ENCODE results near the gene TSTD1. TPM values are rescaled to one million over a fixed set of nuclear protein-coding genes. Genes with fewer than 3 reads are reported as not detected.

Gene TSTD1
- total and polyA plus RNA-seq, 10 of the 15 experiments (the other 5 are each of a cell fraction or from before 2014, with no cell fraction given), result 33.3 to 145 (median 89.4) TPM

- TF ChIP-seq BCLAF1 (IDR thresholded peaks at IDR 0.05), result no peak
- no peak for TF ChIP-seq STAT3 (IDR thresholded peaks at IDR 0.05; ENCODE audit: low read depth, low read length)
- TF ChIP-seq E4F1 (IDR thresholded peaks at IDR 0.05; ENCODE audit: borderline replicate concordance, partially characterized antibody), result peak; percentile 40
- peak; percentile 35 for TF ChIP-seq SKIL (IDR thresholded peaks at IDR 0.05; ENCODE audit: low read depth, poor library complexity, severe bottlenecking)
- TF ChIP-seq TAF1 (IDR thresholded peaks at IDR 0.05; ENCODE audit: borderline replicate concordance, low read depth, low read length), result 0 out of 2 replicates have a peak, but pooled peaks have one; percentile 2
- TF ChIP-seq TCF3 (IDR thresholded peaks at IDR 0.05; ENCODE audit: borderline replicate concordance, insufficient read depth, low read depth, low read length), result 0 out of 2 replicates have a peak, but pooled peaks have one; percentile 76
- TF ChIP-seq IKZF2 (IDR thresholded peaks at IDR 0.05), result peak; percentile 62 to 83; a peak in 3 of 4 replicates
- TF ChIP-seq CHD1 (IDR thresholded peaks at IDR 0.05; ENCODE audit: low read depth, low read length), result no peak
- peak; percentile 43; the same call in 1 of the 2 replicates for TF ChIP-seq HDGF (IDR thresholded peaks at IDR 0.05)
- TF ChIP-seq KDM1A (IDR thresholded peaks at IDR 0.05; ENCODE audit: borderline replicate concordance), result no peak
- TF ChIP-seq IRF5 (IDR thresholded peaks at IDR 0.05; ENCODE audit: borderline replicate concordance), result no peak
- TF ChIP-seq USF2 (IDR thresholded peaks at IDR 0.05; ENCODE audit: borderline replicate concordance, low read depth, low read length), result no peak
- peak; percentile 61; the same call in 1 of the 2 replicates for TF ChIP-seq POLR2AphosphoS2 (IDR thresholded peaks at IDR 0.05; ENCODE audit: low read depth, low read length)
- no peak for TF ChIP-seq EZH2 (IDR thresholded peaks at IDR 0.05; ENCODE audit: borderline replicate concordance, control insufficient read depth, low read depth, low read length)
- TF ChIP-seq HSF1 (IDR thresholded peaks at IDR 0.05; ENCODE audit: low read depth, low read length), result no peak
- no peak for TF ChIP-seq BCL11A (IDR thresholded peaks at IDR 0.05; ENCODE audit: low read depth, low read length)
- TF ChIP-seq CREB1 (IDR thresholded peaks at IDR 0.05; ENCODE audit: low read depth), result peak; percentile 76
Measured at GRCh38 chr1:161021165-161021969, 17.4 kb downstream of the TSTD1 start (continued).
